K562 (cell line): ENCODE results near the gene DOK7.

Experiments
- CEBPB ChIP-seq: fragments of 450-650 bp; IDR thresholded peaks from 2 replicates; pipeline ENCODE4 v1.6.1; 2016; ENCODE audit warnings: missing genetic modification characterization, missing compliant biosample characterization
- ELF4 ChIP-seq: fragments of 450-650 bp; formaldehyde crosslinking; IDR thresholded peaks from 2 replicates; pipeline ENCODE4 v1.4.0; 2022; ENCODE audit warnings: missing genetic modification characterization
- REST ChIP-seq, 2 experiments: fragments of 450-650 bp; formaldehyde crosslinking in 1 of 2; IDR thresholded peaks; 2 replicates each; pipeline versions ENCODE4 v1.4.0 to v1.6.1; 2014 to 2020; ENCODE audit warnings: mild to moderate bottlenecking in 2 of 2, borderline replicate concordance in 1 of 2, low read depth in 1 of 2
- TFAP4 ChIP-seq: sonication (generic); formaldehyde crosslinking; IDR thresholded peaks from 2 replicates; pipeline ENCODE4 v1.8.0; 2022; ENCODE audit warnings: missing genetic modification reagents, mild to moderate bottlenecking, moderate library complexity, borderline replicate concordance
- YY1 ChIP-seq, 3 experiments: IDR thresholded peaks; 2 replicates each; pipeline ENCODE4 v1.6.1; 2011; ENCODE audit warnings: low read length in 2 of 3, mild to moderate bottlenecking in 2 of 3, moderate library complexity in 2 of 3, borderline replicate concordance in 1 of 3, control low read depth in 1 of 3, low read depth in 1 of 3; ENCODE audit not compliant: insufficient read depth in 3 of 3, insufficient replicate concordance in 2 of 3, control insufficient read depth in 1 of 3, insufficient read length in 1 of 3; ENCODE audit errors: extremely low read depth in 1 of 3
- ZFP91 ChIP-seq: sonication (generic); formaldehyde crosslinking; IDR thresholded peaks from 2 replicates; pipeline ENCODE4 v1.8.0; 2022; ENCODE audit warnings: mild to moderate bottlenecking, missing genetic modification reagents
- ZNF436 ChIP-seq: fragments of 250-450, 450-650 bp; sonication (Bioruptor Pico); formaldehyde crosslinking; IDR thresholded peaks from 2 replicates; pipeline ENCODE4 v1.7.0; 2020; ENCODE audit warnings: mild to moderate bottlenecking
- ZNF444 ChIP-seq: fragments of 250-450 bp; sonication (Bioruptor Pico); IDR thresholded peaks from 2 replicates; pipeline ENCODE4 v1.4.0; 2020; ENCODE audit warnings: mild to moderate bottlenecking, moderate library complexity
- ZNF586 ChIP-seq: fragments of 450-650 bp; formaldehyde crosslinking; conservative IDR thresholded peaks from 2 replicates; pipeline ENCODE4 v1.4.0; 2020; ENCODE audit warnings: mild to moderate bottlenecking, moderate library complexity

GRCh38 chr4:3460926-3461325 is 2.2 kb upstream of the DOK7 start:
- TF ChIP-seq TFAP4 (CRISPR knock-in tag) (no peak), ZNF444 (no peak), REST (IDR thresholded peaks at IDR 0.05; ENCODE audit: borderline replicate concordance) (no peak), REST (CRISPR knock-in tag; IDR thresholded peaks at IDR 0.05; ENCODE audit: low read depth) (no peak), ZNF436 (CRISPR knock-in tag) (no peak), ZFP91 (CRISPR knock-in tag) (no peak), ZNF586 (no peak), ELF4 (CRISPR knock-in tag) (no peak), CEBPB (tag) (no peak), YY1 (IDR thresholded peaks at IDR 0.05; ENCODE audit: borderline replicate concordance in 1 of 3, control insufficient read depth in 1 of 3, extremely low read depth in 1 of 3, insufficient read depth in 3 of 3, insufficient read length in 1 of 3, insufficient replicate concordance in 2 of 3, low read depth in 1 of 3, low read length in 2 of 3) (no peak)
